Stimulated activated CD4-positive, alpha-beta T cell treated with anti-CD3 and anti-CD28 coated beads, Interleukin-2, amount 100 ng/mL, for 4 hours (primary cell): ENCODE data around the gene ALG2.

Source experiments
- DNase-seq: peaks from one replicate; pipeline ENCODE4 v3.0.0-alpha.2; 2020; ENCODE audit warnings: low read depth

The ALG2 gene

GRCh38 chr9:99221621-99222415 is at the start of gene ALG2, which contains the start of gene SEC61B:
Gene ALG2 (minus strand): TSS chr9:99221942. CDS start chr9:99221894, 48 bp downstream.
Gene SEC61B (plus strand): TSS chr9:99222282. CDS start chr9:99222364, 82 bp downstream.
- peak; percentile 92 for DNase-seq

DNA sequence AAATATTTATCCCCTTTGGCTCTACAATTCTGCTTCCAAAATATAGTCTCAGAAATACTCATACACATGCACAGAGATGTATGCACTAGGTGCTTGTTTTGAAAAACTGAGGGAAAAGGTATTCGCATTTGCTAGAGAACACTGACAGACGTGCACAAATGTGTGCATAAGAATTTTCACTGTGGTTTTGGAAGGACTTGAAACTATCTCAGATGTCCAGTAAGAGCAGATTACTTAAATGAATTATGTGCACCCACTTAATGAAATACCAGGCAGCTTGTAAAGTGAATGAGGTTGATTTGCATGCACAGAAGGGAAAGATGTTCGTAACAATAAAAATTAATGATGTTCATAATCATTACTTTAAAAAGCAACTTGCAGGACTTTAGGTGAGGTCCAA is 48.7 kb upstream of the ALG2 start:
- DNase-seq: no peak

DNA sequence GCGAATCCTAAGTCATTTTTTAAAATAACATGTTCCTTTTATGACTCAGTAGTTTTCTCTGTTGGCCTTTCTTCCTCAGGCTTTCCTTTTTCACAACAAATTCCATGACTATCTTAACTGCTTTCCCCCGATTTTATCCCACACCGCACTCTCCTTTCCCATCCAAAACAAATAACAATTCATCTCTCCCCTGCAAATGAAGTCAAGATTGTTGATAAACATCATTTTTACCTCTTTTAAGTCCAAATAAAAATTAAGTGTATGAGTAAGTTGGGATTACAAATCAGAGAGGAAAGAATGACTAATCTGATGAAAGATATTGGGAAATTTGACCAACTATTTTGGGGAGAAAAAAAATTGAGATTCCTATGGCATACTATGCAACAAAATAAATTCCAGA is 47.7 kb upstream of the ALG2 start:
- no peak for DNase-seq

- peak; percentile 24 for DNase-seq
Measured at GRCh38 chr9:99266255-99267023, 44.7 kb upstream of the ALG2 start.

DNA sequence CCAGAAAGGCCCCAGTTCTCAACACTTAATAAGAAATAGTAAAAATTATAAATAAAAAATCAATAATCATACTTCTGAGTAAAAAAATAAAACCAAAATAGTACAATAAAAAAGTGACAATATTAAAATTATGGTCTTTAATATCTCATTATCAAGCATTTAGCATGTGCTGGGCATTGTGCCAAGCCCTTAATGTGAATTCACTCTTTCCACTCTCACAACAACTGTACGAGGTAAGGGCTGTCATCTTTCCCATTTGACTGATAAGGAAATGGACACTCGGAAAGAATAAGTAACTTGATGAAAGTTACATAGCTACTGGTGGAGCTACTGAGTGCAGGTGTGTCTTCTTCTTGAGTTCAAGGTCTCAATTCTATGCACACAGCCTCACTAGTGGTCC is 43.9 kb upstream of the ALG2 start:
- no peak for DNase-seq

DNA sequence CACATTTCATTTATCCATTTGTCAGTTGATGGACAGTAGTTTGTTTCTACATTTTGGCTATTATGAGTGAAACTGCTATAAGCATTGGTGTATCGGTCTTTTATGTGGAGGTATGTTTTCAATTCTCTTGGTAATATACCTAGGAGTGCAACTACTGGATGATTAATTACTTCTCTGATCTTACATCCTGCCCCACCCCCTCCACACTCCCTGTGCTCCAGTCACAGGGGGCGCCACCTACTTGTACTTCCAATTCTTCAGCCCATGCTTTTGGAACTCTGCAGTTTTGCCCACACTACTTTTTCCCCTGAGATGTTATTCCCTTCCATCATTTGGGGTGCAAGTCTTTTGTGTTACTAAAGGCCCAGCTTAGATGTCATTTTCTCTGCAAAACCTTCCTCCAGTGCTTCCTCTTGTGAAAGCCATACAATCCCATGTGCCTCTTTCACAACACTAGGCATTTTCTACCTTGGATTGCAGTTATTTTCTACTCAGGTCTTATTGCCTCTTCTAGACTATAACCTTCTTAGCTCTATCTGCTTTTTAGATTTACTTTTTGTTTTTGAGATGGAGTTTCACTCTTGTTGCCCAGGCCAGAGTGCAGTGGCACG is 42.4 kb upstream of the ALG2 start:
- DNase-seq: no peak

- DNase-seq: no peak
Measured at GRCh38 chr9:99262949-99263418, 41.2 kb upstream of the ALG2 start.

DNA sequence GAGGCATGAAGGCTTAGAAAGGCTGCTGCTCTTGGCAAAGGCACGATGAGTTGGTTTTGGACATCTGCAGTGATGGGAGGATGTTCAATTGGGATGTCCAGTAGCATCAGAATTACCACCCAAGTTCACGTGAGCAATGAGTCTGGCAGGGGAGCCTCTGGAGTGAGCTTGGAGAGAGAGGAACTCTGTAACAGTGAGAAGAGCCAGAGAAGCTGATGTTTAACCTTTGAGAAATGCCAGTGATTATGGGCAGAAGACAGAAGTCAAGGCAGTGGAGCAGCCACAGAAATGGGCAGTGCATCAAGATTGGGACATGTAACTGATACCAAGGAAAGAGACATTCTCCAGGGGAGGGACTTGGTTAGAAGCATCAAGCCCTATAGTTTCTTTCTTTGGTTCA is 40.2 kb upstream of the ALG2 start:
- no peak for DNase-seq

DNA sequence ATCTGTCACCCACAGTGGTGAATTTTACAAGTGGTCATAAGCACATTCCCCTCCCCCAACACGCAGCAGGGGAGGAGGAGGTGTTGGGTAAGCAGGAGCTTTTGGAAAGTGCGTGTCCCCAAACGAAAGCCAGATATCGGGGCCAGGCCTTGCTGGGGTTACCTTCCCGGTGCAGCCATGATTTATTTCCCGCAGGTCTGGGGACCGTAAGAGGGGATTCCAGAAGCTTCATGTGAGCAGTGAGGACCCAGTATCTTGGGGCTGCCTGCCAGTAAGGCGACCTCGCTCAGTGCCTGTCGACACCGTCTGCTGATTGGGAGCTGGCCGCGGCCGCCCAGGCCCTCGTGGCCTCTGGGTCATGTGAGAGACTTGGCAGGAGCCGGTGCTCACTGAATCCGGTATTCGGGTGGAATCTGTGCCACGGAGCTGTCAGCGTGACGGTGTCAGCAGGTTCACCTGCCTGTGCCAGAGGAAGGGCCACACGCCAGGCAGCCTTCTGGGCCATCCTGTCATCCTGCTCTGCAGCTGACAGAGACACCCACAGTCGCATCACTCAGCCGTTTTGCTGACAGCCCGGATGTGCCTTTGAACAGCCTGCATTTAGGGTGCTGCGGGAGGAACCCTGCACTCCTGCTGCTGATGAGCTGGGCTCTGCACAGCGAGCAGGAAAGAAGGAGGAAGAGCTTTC is 37.6 kb upstream of the ALG2 start:
- peak; percentile 18 for DNase-seq

DNA sequence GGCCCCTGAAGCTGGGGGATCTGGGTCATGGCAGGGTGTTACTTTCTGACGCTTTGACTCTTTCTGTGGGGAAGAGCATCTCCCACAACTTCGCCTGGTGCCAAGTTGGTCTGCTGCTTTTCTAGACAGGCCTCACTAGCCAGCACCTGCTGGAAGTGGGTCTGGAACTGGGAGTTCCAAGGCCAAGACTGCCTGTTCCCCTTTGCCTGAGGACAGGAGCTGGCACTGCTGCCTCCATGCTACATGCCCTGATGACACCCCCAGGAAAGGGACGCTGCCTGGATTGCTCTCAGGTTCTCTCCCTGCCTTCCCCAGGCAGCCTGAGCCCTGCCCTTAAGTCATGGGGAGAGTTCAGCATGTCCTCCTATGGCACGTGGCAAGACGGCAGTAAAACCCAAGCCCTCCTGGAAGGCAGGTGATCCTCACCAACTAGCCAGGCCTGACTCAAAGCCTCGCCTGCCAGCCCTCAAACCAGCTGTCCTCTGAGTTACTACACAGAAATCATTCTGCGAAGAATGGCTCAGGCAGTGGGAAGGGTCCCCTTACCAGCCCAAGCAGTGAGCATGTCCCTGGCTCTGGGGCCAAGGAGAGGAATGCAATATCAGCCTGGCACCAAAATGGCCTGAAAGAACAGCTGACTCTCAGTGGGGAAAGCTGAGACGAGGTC is 36.1 kb upstream of the ALG2 start:
- no peak for DNase-seq

DNA sequence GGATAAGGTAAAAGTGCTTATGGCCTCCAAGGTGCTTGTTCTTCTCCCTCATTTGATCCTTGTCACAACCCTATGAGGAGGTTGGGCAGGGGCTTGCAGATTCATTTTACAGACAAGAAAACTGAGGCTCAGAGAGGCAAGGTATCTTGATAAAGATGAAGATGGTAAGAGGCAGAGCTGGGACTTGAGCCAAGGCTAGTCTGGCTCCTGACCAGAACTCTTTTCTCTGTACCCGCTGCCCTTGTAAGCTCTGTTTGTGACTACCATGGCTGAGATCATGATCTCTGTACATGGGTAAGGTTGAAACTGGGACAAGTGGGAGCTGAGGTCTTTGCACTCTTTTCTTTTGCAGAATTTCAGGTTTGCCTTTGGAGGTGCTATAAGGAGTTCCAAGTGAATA is 33.9 kb upstream of the ALG2 start:
- DNase-seq: no peak

DNA sequence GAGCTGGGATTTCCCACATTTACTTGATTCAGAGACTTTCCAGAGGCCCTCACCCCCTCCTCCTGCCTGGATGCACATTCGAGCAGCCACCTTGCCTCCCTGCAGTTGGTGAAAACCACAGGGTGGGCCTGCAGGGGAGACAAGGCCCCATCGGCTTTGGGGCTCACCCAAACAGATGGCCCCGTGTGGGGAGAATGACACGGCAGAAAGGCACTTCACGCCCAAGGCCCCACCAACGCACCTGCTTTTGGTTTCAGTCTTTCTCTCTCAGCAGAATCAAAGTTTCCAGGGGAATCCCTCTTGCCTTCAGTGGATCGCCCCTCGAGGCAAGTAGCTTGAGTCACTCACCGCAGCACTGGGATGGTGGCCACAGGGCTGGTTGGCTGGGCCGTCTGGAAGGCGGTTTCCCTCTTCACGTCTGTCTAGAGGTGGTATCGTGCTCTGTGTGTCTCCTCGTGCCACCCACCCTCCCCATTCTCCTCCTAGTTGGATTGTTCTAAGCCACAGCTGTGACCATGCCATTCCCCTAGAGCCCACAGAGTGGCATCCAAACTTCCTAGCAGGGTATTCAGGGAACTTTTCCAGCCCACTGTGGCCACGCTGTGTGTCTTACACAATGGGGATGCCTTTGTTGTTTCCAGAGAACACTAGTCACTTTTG is 32.2 kb upstream of the ALG2 start:
- DNase-seq: peak; percentile 74

DNA sequence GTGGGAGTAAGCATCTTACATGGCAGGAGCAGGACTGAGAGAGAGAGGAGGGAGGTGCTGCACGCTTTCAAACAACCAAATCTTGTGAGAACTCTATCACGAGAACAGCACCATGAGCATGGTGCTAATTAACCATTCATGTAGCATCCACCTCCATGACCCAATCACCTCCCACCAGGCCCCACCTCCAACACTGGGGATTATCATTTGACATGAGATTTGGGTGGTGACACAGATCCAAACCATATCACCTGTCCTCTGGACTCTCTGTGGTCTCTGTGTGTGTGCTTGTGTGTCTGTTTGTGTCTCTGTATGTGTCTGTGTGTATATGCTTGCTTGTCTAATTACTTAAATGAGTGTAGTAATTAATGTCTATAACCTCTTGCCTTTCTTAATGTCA is 31.4 kb upstream of the ALG2 start:
- no peak for DNase-seq

DNA sequence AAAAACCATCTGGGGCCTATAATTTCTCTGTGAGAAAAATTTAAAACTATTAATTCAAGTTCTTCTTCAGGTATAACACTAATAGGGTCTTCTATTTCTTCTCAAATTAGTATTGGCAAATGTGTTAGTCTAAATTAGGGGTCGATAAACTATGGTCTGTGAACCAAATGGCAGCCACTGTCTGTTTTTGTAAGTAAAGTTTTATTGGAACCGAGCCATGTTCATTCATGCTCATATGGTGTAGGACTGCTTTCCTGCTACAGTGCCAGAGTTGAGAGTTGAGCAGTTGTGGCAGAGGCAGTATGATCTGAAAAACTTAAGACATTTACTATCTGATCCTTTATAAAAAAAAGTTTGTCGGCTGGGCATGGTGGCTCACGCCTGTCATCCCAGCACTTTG is 29.4 kb upstream of the ALG2 start:
- DNase-seq: no peak

DNA sequence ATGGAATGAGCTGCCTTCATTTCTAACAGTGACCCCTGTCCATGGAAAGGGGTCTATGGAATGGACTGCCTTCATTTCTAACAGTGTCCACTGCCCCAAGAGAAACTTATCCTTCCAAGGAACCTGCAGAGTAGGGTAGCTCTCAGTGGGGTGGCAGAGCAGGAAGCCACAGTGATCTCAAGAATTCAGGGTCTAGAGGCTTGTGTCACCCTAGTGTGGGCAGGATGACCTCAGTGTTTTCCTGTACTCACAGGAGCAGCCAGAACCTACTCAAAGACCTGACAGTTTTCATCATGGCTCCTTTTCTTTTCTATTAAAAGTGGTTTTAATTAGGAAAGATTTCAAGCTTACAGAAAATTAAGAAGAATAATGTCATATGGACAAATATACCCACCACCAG is 27.9 kb upstream of the ALG2 start:
- no peak for DNase-seq

- DNase-seq: no peak
Measured at GRCh38 chr9:99244344-99245260, 22.9 kb upstream of the ALG2 start.

GRCh38 chr9:99241106-99241505 is 19.4 kb upstream of the ALG2 start:
- DNase-seq: no peak

GRCh38 chr9:99239341-99240060 is 17.8 kb upstream of the ALG2 start:
- no peak for DNase-seq

- DNase-seq: no peak
Measured at GRCh38 chr9:99238331-99238730, 16.6 kb upstream of the ALG2 start.
